NCI-H146 treated with DMSO at 0.1 percent for 48 hours (cell line): Measurements from ENCODE around the gene LRRD1.
"Not testable (repeated sequence)": the region's sequence is repeated elsewhere in the genome, so short reads cannot be mapped to it uniquely, and the experiment has no call there.

Experiments
- DNase-seq: peaks from one replicate; lab custom pipeline; 2025; ENCODE audit not compliant: unreplicated experiment; lab: John Stamatoyannopoulos, UW

LRRD1 gene

GRCh38 chr7:92178928-92179924 is at the start of gene LRRD1:
LRRD1 (minus strand) TSS chr7:92179142; CDS start chr7:92165202, 13,940 bp downstream.
- DNase-seq, result peak; percentile 93

GRCh38 chr7:92228742-92229141 is 49.8 kb upstream of the LRRD1 start:
- DNase-seq, result no peak

- no peak for DNase-seq
Measured at GRCh38 chr7:92228100-92228499, 49.2 kb upstream of the LRRD1 start.

- no peak for DNase-seq
Measured at GRCh38 chr7:92226981-92227380, 48.0 kb upstream of the LRRD1 start.

GRCh38 chr7:92221766-92222165 is 42.8 kb upstream of the LRRD1 start:
- DNase-seq, result no peak

GRCh38 chr7:92206672-92207071 is 27.7 kb upstream of the LRRD1 start:
- DNase-seq, result no peak

- DNase-seq, result no peak
Measured at GRCh38 chr7:92205987-92206386, 27.0 kb upstream of the LRRD1 start.

GRCh38 chr7:92200791-92201190 is 21.8 kb upstream of the LRRD1 start:
- DNase-seq, result no peak

GRCh38 chr7:92192326-92192725 is 13.4 kb upstream of the LRRD1 start:
- no peak for DNase-seq

GRCh38 chr7:92189246-92189645 is 10.3 kb upstream of the LRRD1 start:
- DNase-seq, result not testable (repeated sequence)

GRCh38 chr7:92184294-92184693 is 5.4 kb upstream of the LRRD1 start:
- DNase-seq, result not testable (repeated sequence)

GRCh38 chr7:92177362-92177761 is 1.6 kb downstream of the LRRD1 start:
- no peak for DNase-seq

- not testable (repeated sequence) for DNase-seq
Measured at GRCh38 chr7:92169529-92169928, 9.4 kb downstream of the LRRD1 start.

- no peak for DNase-seq
Measured at GRCh38 chr7:92161271-92161670, 17.7 kb downstream of the LRRD1 start.

- DNase-seq, result no peak
Measured at GRCh38 chr7:92158660-92159575, 20.0 kb downstream of the LRRD1 start.

- DNase-seq, result no peak
Measured at GRCh38 chr7:92156990-92157389, 22.0 kb downstream of the LRRD1 start.

- DNase-seq, result no peak
Measured at GRCh38 chr7:92155108-92155739, 23.7 kb downstream of the LRRD1 start.

GRCh38 chr7:92150450-92151017 is 28.4 kb downstream of the LRRD1 start:
- DNase-seq, result no peak

- no peak for DNase-seq
Measured at GRCh38 chr7:92149736-92150239, 29.2 kb downstream of the LRRD1 start.

- DNase-seq, result not testable (repeated sequence)
Measured at GRCh38 chr7:92143192-92143880, 35.6 kb downstream of the LRRD1 start.
